OCI-LY7 (cell line): ENCODE measurements around the gene UBA6. TPM values are rescaled to one million over a fixed set of nuclear protein-coding genes. Genes with fewer than 3 reads are reported as not detected.

ENCODE experiments used
- BruUV-seq: library from RNA; stranded (reverse); fragments of 400-500 nt; replicated peaks from 2 replicates; lab custom pipeline; 2021; lab: Mats Ljungman, UMichigan
- CTCF ChIA-PET: fragments of 300-600 bp; sonication (Branson Sonifier 250); formaldehyde crosslinking; loops from one replicate; lab custom pipeline; 2022; ENCODE audit warnings: antibody characterized with exemption; ENCODE audit not compliant: unreplicated experiment; lab: Charles Lee
- POLR2A ChIA-PET: fragments of 300-600 bp; sonication (Branson Sonifier 250); formaldehyde crosslinking; loops from one replicate; lab custom pipeline; 2022; ENCODE audit warnings: antibody characterized with exemption; lab: Charles Lee
- DNase-seq: peaks from one replicate; pipeline ENCODE4 v3.0.0-alpha.2; 2015; ENCODE audit warnings: low spot score
- H2AFZ ChIP-seq: fragments of 200-600 bp; sonication (generic), shearing (Covaris generic); 2 replicates; pipeline ENCODE4 v1.6.1; 2014; ENCODE audit warnings: mild to moderate bottlenecking, antibody characterized with exemption, low read length, moderate library complexity
- H3K27ac ChIP-seq: fragments of 200-600 bp; sonication (generic); 2 replicates; pipeline ENCODE4 v1.5.1; 2014; ENCODE audit warnings: mixed run types, low read depth, mild to moderate bottlenecking, moderate library complexity, low read length, inconsistent platforms; ENCODE audit not compliant: poor library complexity, severe bottlenecking
- H3K36me3 ChIP-seq: fragments of 200-600 bp; sonication (generic); 2 replicates; pipeline ENCODE4 v1.6.1; 2014; ENCODE audit warnings: mild to moderate bottlenecking, antibody characterized with exemption, low read length, moderate library complexity, mixed read lengths; ENCODE audit not compliant: insufficient read depth
- H3K4me1 ChIP-seq: fragments of 200-600 bp; sonication (generic); 2 replicates; pipeline ENCODE4 v1.5.1; 2014; ENCODE audit warnings: mild to moderate bottlenecking, low read length; ENCODE audit not compliant: insufficient read depth, poor library complexity, severe bottlenecking
- H3K4me2 ChIP-seq: fragments of 200-600 bp; sonication (generic); 2 replicates; pipeline ENCODE4 v1.6.1; 2014; ENCODE audit warnings: mild to moderate bottlenecking, low read length
- H3K4me3 ChIP-seq: fragments of 200-600 bp; sonication (generic); 2 replicates; pipeline ENCODE4 v1.5.1; 2014; ENCODE audit warnings: mild to moderate bottlenecking, low read depth, low read length; ENCODE audit not compliant: poor library complexity, severe bottlenecking
- H3K79me2 ChIP-seq: fragments of 200-600 bp; sonication (generic); 2 replicates; pipeline ENCODE4 v1.6.1; 2016; ENCODE audit warnings: low read depth, mild to moderate bottlenecking, low read length, moderate library complexity, mixed read lengths; ENCODE audit not compliant: insufficient read depth
- H3K9me2 ChIP-seq: fragments of 200-600 bp; sonication (generic); 2 replicates; pipeline ENCODE4 v1.6.1; 2016; ENCODE audit warnings: mild to moderate bottlenecking, low read length, mixed read lengths; ENCODE audit not compliant: insufficient read depth
- H3K9me3 ChIP-seq: fragments of 200-600 bp; sonication (generic); 2 replicates; pipeline ENCODE4 v1.6.1; 2014; ENCODE audit warnings: mild to moderate bottlenecking, mixed run types, low read length, mixed read lengths
- H4K20me1 ChIP-seq: fragments of 200-600 bp; sonication (generic); 2 replicates; pipeline ENCODE4 v1.6.1; 2014; ENCODE audit warnings: mild to moderate bottlenecking, antibody characterized with exemption, low read length, moderate library complexity, mixed read lengths; ENCODE audit not compliant: insufficient read depth
- EZH2phosphoT487 ChIP-seq: fragments of 200-600 bp; sonication (generic); IDR thresholded peaks from 2 replicates; pipeline ENCODE4 v1.6.1; 2018; ENCODE audit warnings: low read depth, borderline replicate concordance, mild to moderate bottlenecking, mixed run types, antibody characterized with exemption, low read length, moderate library complexity, mixed read lengths
- intact Hi-C: fragments of 100-400 bp; cut with micrococcal nuclease; formaldehyde crosslinking; loops from one replicate; pipeline ENCODE4 v1.10.0; 2022; ENCODE audit not compliant: unreplicated experiment
- total RNA-seq, 2 experiments: library from RNA; depleted of rRNA in 1 of 2; stranded (reverse); fragments of >200 nt in 1 of 2; shearing (Covaris generic) in 1 of 2; gene quantifications; 2 replicates each; pipeline ENCODE4 v1.2.3, GENCODE V29; 2014 to 2022
- TF ChIP-seq, protein P1 (sequence below): fragments of 200-600 bp; sonication (generic); conservative IDR thresholded peaks from 2 replicates; pipeline ENCODE4 v1.5.1; 2014; ENCODE audit warnings: mild to moderate bottlenecking, antibody characterized with exemption, low read length, moderate library complexity, mixed read lengths

The UBA6 gene
- total RNA-seq, 2 experiments from 2014 or later = 40.6 to 92.4 TPM

DNA sequence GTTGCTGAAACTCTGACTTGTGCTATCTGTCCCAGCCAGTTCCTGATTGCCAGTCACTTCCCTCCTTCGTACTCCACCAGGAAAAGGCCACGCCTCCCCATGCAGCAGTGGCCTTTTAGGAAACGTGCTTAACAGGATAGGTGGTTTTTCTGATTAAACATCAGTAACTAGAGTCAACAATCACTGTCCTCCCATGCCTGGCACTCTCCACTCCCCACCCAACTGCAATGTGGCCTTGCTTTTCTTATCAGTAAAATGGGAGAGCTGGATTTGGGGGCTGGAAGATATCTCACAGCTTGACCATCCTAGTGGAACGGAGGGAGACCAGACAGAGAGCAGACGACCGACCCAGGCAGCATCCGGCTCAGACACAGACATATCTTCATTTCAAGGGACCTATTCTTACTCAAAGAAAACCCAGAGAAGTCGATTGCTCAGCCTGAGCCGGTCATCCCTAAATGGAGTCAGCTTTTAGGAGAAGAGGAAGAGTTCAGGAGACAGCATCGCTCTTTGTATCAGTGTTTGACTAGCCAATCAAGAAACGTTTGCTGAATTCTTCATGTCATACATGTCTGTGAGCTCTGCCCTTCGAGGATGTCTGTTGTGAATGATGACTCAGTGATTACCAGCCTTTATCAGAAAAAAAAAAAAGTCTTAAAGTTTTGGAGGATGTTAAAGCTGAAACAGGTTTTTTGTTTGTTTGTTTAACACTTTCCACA lies 12.7 kb upstream of the UBA6 start:
- H3K4me2 ChIP-seq = no peak overlapping the region
- POLR2A ChIA-PET = interaction anchor here (0.7 kb wide), 1 partner anchor 9 kb away, joined by 4 read pairs; no protein-coding TSS in a partner anchor

GRCh38 chr4:67712650-67713528 lies 11.9 kb upstream of the UBA6 start:
- no peak overlapping the region for H3K4me2 ChIP-seq
- POLR2A ChIA-PET = no interaction called here
- H3K9me3 ChIP-seq = peaks cover 16% of the 10 kb centered on the region; the same call in 1 of the 2 replicates
- CTCF ChIA-PET = no interaction called here
- no TSS peak for BruUV-seq
- no peak for TF ChIP-seq EZH2phosphoT487
- TF ChIP-seq, protein P1, sequence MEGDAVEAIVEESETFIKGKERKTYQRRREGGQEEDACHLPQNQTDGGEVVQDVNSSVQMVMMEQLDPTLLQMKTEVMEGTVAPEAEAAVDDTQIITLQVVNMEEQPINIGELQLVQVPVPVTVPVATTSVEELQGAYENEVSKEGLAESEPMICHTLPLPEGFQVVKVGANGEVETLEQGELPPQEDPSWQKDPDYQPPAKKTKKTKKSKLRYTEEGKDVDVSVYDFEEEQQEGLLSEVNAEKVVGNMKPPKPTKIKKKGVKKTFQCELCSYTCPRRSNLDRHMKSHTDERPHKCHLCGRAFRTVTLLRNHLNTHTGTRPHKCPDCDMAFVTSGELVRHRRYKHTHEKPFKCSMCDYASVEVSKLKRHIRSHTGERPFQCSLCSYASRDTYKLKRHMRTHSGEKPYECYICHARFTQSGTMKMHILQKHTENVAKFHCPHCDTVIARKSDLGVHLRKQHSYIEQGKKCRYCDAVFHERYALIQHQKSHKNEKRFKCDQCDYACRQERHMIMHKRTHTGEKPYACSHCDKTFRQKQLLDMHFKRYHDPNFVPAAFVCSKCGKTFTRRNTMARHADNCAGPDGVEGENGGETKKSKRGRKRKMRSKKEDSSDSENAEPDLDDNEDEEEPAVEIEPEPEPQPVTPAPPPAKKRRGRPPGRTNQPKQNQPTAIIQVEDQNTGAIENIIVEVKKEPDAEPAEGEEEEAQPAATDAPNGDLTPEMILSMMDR = no peak
- no peak overlapping the region for H3K27ac ChIP-seq
- no peak overlapping the region for H2AFZ ChIP-seq
- H4K20me1 ChIP-seq = no peaks in the 10 kb centered on the region
- H3K79me2 ChIP-seq = peaks cover 17% of the 10 kb centered on the region; the same call in 1 of the 2 replicates
- intact Hi-C loops = no loop called here
- H3K36me3 ChIP-seq = peaks cover 19% of the 10 kb centered on the region
- no peaks in the 10 kb centered on the region for H3K4me1 ChIP-seq
- H3K4me3 ChIP-seq = no peak overlapping the region
- DNase-seq = no peak
- H3K9me2 ChIP-seq = no peaks in the 10 kb centered on the region

More for the DNA sequence above, 12.7 kb upstream of the UBA6 start:
- Histone ChIP-seq H3K27ac (no peak overlapping the region), H3K4me1 (no peaks in the 10 kb centered on the region), H2AFZ (no peak overlapping the region), H3K4me3 (no peak overlapping the region), H3K9me3 (peaks cover 8% of the 10 kb centered on the region; the same call in 1 of the 2 replicates), H3K36me3 (peaks cover 11% of the 10 kb centered on the region; the same call in 1 of the 2 replicates), H3K9me2 (no peaks in the 10 kb centered on the region), H4K20me1 (no peaks in the 10 kb centered on the region), H3K79me2 (peaks cover 9% of the 10 kb centered on the region; the same call in 1 of the 2 replicates)
- no TSS peak for BruUV-seq
- no peak for DNase-seq
- intact Hi-C loops = no loop called here
- CTCF ChIA-PET = no interaction called here
- TF ChIP-seq EZH2phosphoT487 = no peak
- TF ChIP-seq, protein P1 = no peak
